Neural cell (in vitro differentiated cells): ENCODE measurements around the gene RIN2. TPM values are rescaled to one million over a fixed set of nuclear protein-coding genes. Genes with fewer than 3 reads are reported as not detected.
"Not testable (repeated sequence)": the region's sequence is repeated elsewhere in the genome, so short reads cannot be mapped to it uniquely, and the experiment has no call there.

Experiments used
- H2AFZ ChIP-seq: fragments of 200-600, 300-800 bp; sonication (generic), shearing (Covaris generic); 2 replicates; pipeline ENCODE4 v1.6.0; 2014; ENCODE audit warnings: low read depth, mild to moderate bottlenecking, antibody characterized with exemption, low read length, moderate library complexity
- H3F3A ChIP-seq: fragments of 200-600 bp; shearing (Covaris generic); 2 replicates; pipeline ENCODE4 v1.6.1; 2016; ENCODE audit warnings: mild to moderate bottlenecking, moderate library complexity, mixed read lengths, antibody characterized with exemption, low read length; ENCODE audit not compliant: insufficient read depth, poor library complexity, severe bottlenecking
- H3K27ac ChIP-seq: fragments of 200-600, 300-800 bp; sonication (generic), shearing (Covaris generic); 2 replicates; pipeline ENCODE4 v1.5.1; 2014; ENCODE audit warnings: mild to moderate bottlenecking, low read length, moderate library complexity
- H3K27me3 ChIP-seq: fragments of 300-800, 200-600 bp; sonication (generic), shearing (Covaris generic); 2 replicates; pipeline ENCODE4 v1.6.0; 2014; ENCODE audit warnings: mild to moderate bottlenecking, low read depth, low read length, moderate library complexity; ENCODE audit not compliant: insufficient read depth
- H3K36me3 ChIP-seq: fragments of 300-800, 200-600 bp; sonication (generic), shearing (Covaris generic); 2 replicates; pipeline ENCODE4 v1.5.1; 2014; ENCODE audit warnings: mild to moderate bottlenecking, antibody characterized with exemption, low read length, moderate library complexity; ENCODE audit not compliant: insufficient read depth
- H3K4me2 ChIP-seq: fragments of 300-800, 200-600 bp; sonication (generic), shearing (Covaris generic); 2 replicates; pipeline ENCODE4 v1.6.0; 2014; ENCODE audit warnings: mild to moderate bottlenecking, low read length
- H3K4me3 ChIP-seq: fragments of 300-800, 200-600 bp; sonication (generic), shearing (Covaris generic); 2 replicates; pipeline ENCODE4 v1.5.1; 2014; ENCODE audit warnings: mild to moderate bottlenecking, low read length, moderate library complexity
- H3K79me2 ChIP-seq: fragments of 200-600 bp; shearing (Covaris generic); replicated peaks from 2 replicates; pipeline ENCODE4 v1.6.0; 2014; ENCODE audit warnings: mild to moderate bottlenecking, low read length, moderate library complexity; ENCODE audit not compliant: insufficient read depth
- H3K9ac ChIP-seq: fragments of 300-800, 200-600 bp; sonication (generic), shearing (Covaris generic); 2 replicates; pipeline ENCODE4 v1.6.1; 2016; ENCODE audit warnings: mild to moderate bottlenecking, low read length, mixed read lengths
- H3K9me2 ChIP-seq: fragments of 200-600 bp; shearing (Covaris generic); 2 replicates; pipeline ENCODE4 v1.6.1; 2016; ENCODE audit warnings: mild to moderate bottlenecking, low read length, mixed read lengths; ENCODE audit not compliant: insufficient read depth
- H3K9me3 ChIP-seq: fragments of 200-600, 300-800 bp; sonication (generic), shearing (Covaris generic); 2 replicates; pipeline ENCODE4 v1.6.1; 2016; ENCODE audit warnings: mild to moderate bottlenecking, mixed run types, low read length, moderate library complexity, mixed read lengths
- H4K20me1 ChIP-seq: fragments of 200-600 bp; shearing (Covaris generic); 2 replicates; pipeline ENCODE4 v1.6.1; 2016; ENCODE audit warnings: mild to moderate bottlenecking, mixed run types; ENCODE audit not compliant: insufficient read depth
- CTCF ChIP-seq: fragments of 450-650 bp; IDR thresholded peaks from 2 replicates; pipeline ENCODE4 v1.5.1; 2014; ENCODE audit warnings: antibody characterized with exemption, mild to moderate bottlenecking, moderate library complexity; ENCODE audit not compliant: poor library complexity, severe bottlenecking
- EP300 ChIP-seq: fragments of 450-650 bp; conservative IDR thresholded peaks from 2 replicates; pipeline ENCODE4 v1.6.1; 2014; ENCODE audit warnings: antibody characterized with exemption, mild to moderate bottlenecking, moderate library complexity; ENCODE audit not compliant: poor library complexity, severe bottlenecking
- EZH2 ChIP-seq: fragments of 200-600, 300-800 bp; shearing (Covaris generic), sonication (generic); IDR thresholded peaks from 2 replicates; pipeline ENCODE4 v1.6.1; 2014; ENCODE audit warnings: antibody characterized with exemption, low read length, borderline replicate concordance, mild to moderate bottlenecking; ENCODE audit not compliant: insufficient read depth, poor library complexity, severe bottlenecking
- MXI1 ChIP-seq: fragments of 450-650 bp; conservative IDR thresholded peaks from 2 replicates; pipeline ENCODE4 v1.6.1; 2014; ENCODE audit warnings: antibody characterized with exemption, mild to moderate bottlenecking; ENCODE audit not compliant: poor library complexity, severe bottlenecking
- POLR2AphosphoS5 ChIP-seq: IDR thresholded peaks from 2 replicates; pipeline ENCODE4 v1.6.1; 2012
- RAD21 ChIP-seq: fragments of 450-650 bp; conservative IDR thresholded peaks from 2 replicates; pipeline ENCODE4 v1.6.1; 2014; ENCODE audit warnings: antibody characterized with exemption, mild to moderate bottlenecking, moderate library complexity
- REST ChIP-seq: IDR thresholded peaks from 2 replicates; pipeline ENCODE4 v1.6.1; 2012; ENCODE audit warnings: borderline replicate concordance
- SMC3 ChIP-seq: fragments of 450-650 bp; conservative IDR thresholded peaks from 2 replicates; pipeline ENCODE4 v1.6.1; 2014; ENCODE audit warnings: antibody characterized with exemption, mild to moderate bottlenecking, moderate library complexity; ENCODE audit not compliant: poor library complexity
- TAF1 ChIP-seq: IDR thresholded peaks from 2 replicates; pipeline ENCODE4 v1.6.1; 2012; ENCODE audit warnings: low read depth
- polyA plus RNA-seq: library from polyadenylated mRNA; depleted of rRNA; stranded (reverse); fragments of >200 nt; gene quantifications from 2 replicates; pipeline ENCODE4 v1.2.3, GENCODE V29; 2014

RIN2 gene
- polyA plus RNA-seq, 1 donor from 2014 or later: 4.7 TPM

- no peaks in the 10 kb centered on the region for H3K9me2 ChIP-seq
- H3K79me2 ChIP-seq: no peaks in the 10 kb centered on the region
- no peak overlapping the region for H2AFZ ChIP-seq
- H3F3A ChIP-seq: no peaks in the 10 kb centered on the region
- H3K36me3 ChIP-seq: no peaks in the 10 kb centered on the region
- no peak overlapping the region for H3K4me2 ChIP-seq
- no peak overlapping the region for H3K27ac ChIP-seq
- no peaks in the 10 kb centered on the region for H3K9me3 ChIP-seq
- no peaks in the 10 kb centered on the region for H3K27me3 ChIP-seq
- H3K4me3 ChIP-seq: no peak overlapping the region
- no peaks in the 10 kb centered on the region for H4K20me1 ChIP-seq
- TF ChIP-seq SMC3 (no peak), POLR2AphosphoS5 (no peak), TAF1 (no peak), EZH2 (no peak), MXI1 (no peak), EP300 (no peak), RAD21 (no peak)
- no peak overlapping the region for H3K9ac ChIP-seq
Observed at GRCh38 chr20:19750101-19750606, 7.9 kb upstream of the RIN2 start.

GRCh38 chr20:19750907-19751636 is 7.0 kb upstream of the RIN2 start:
- no peaks in the 10 kb centered on the region for H3K36me3 ChIP-seq
- no peak overlapping the region for H3K27ac ChIP-seq
- H3K27me3 ChIP-seq: no peaks in the 10 kb centered on the region
- H3K9me3 ChIP-seq: no peaks in the 10 kb centered on the region
- H3K79me2 ChIP-seq: no peaks in the 10 kb centered on the region
- H3K4me2 ChIP-seq: no peak overlapping the region
- TF ChIP-seq CTCF: no peak
- TF ChIP-seq RAD21: no peak
- TF ChIP-seq SMC3: no peak
- no peak for TF ChIP-seq POLR2AphosphoS5
- TF ChIP-seq REST: no peak
- TF ChIP-seq EP300: no peak
- TF ChIP-seq EZH2: no peak
- TF ChIP-seq MXI1: no peak
- TF ChIP-seq TAF1: no peak
- no peak overlapping the region for H3K4me3 ChIP-seq
- H3K9ac ChIP-seq: no peak overlapping the region
- no peak overlapping the region for H2AFZ ChIP-seq
- no peaks in the 10 kb centered on the region for H4K20me1 ChIP-seq
- H3F3A ChIP-seq: no peaks in the 10 kb centered on the region
- H3K9me2 ChIP-seq: no peaks in the 10 kb centered on the region

- H3K4me3 ChIP-seq, H3K9me2 ChIP-seq, H3K79me2 ChIP-seq, H2AFZ ChIP-seq, H4K20me1 ChIP-seq, H3K27ac ChIP-seq, H3K9ac ChIP-seq, H3K27me3 ChIP-seq, H3K4me2 ChIP-seq, H3F3A ChIP-seq, H3K9me3 ChIP-seq, H3K36me3 ChIP-seq: not testable (repeated sequence)
Observed at GRCh38 chr20:19754201-19754600, 3.9 kb upstream of the RIN2 start.
